ENCODE measurements around the gene DTNB.

GRCh38 chr2:25567406-25567805 lies 106.0 kb downstream of the DTNB start:
- TF ChIP-seq CTCF (conservative IDR thresholded peaks at IDR 0.05 in 1 of 2, IDR thresholded peaks at IDR 0.05 in 1 of 2; ENCODE audit: low read depth in 1 of 2, low read length in 2 of 2): peak; percentile 45 to 46
- TF ChIP-seq EZH2 (IDR thresholded peaks at IDR 0.05; ENCODE audit: low read length, missing control alignments): no peak

Data from fibroblast of lung (primary cell).